AG10803 (cell line): ENCODE measurements around the gene GTPBP6.

Experiments
- DNase-seq: peaks from one replicate; pipeline ENCODE4 v3.0.0; 2010; ENCODE audit warnings: low read depth
- H3K4me3 ChIP-seq: 2 replicates; pipeline ENCODE4 v1.5.1; 2011; ENCODE audit warnings: mild to moderate bottlenecking, low read length, control low read depth
- TF ChIP-seq, protein P1 (sequence below): conservative IDR thresholded peaks from 2 replicates; pipeline ENCODE4 v1.5.1; 2011; ENCODE audit warnings: mild to moderate bottlenecking, low read length, control low read depth, inconsistent platforms

The GTPBP6 gene

DNA sequence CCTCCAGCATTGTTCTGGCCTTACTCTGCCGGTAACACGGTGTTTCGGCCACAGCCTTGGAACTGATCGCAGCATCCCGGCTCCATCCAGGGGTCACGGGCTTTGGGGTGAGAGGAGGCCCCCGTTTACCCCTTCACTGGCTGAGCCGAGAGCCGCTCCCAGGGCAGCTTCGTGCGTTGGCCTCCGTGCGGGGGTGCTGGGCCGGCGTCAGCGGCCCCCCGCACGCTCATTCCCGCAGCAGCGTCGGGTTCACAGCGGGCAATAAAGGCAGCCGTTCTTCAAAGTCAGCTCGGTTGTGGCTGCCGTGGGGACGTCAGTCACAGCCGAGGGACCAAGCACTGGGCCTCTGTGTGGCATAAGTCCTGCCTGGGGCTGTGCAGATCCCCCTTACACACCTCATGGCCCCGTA is 62.7 kb downstream of the GTPBP6 start:
- no peak for DNase-seq
- TF ChIP-seq, protein P1, sequence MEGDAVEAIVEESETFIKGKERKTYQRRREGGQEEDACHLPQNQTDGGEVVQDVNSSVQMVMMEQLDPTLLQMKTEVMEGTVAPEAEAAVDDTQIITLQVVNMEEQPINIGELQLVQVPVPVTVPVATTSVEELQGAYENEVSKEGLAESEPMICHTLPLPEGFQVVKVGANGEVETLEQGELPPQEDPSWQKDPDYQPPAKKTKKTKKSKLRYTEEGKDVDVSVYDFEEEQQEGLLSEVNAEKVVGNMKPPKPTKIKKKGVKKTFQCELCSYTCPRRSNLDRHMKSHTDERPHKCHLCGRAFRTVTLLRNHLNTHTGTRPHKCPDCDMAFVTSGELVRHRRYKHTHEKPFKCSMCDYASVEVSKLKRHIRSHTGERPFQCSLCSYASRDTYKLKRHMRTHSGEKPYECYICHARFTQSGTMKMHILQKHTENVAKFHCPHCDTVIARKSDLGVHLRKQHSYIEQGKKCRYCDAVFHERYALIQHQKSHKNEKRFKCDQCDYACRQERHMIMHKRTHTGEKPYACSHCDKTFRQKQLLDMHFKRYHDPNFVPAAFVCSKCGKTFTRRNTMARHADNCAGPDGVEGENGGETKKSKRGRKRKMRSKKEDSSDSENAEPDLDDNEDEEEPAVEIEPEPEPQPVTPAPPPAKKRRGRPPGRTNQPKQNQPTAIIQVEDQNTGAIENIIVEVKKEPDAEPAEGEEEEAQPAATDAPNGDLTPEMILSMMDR: no peak

More for the DNA sequence above, 62.7 kb downstream of the GTPBP6 start:
- H3K4me3 ChIP-seq: no peak overlapping the region
